Measurements from ENCODE around the gene NEMP1. TPM values are rescaled to one million over a fixed set of nuclear protein-coding genes. Genes with fewer than 3 reads are reported as not detected.
A peak's percentile ranks its signal among the peaks of the same experiment; 100 is the strongest.

The NEMP1 gene
- total and polyA plus RNA-seq, 2 of the 13 experiments (the other 11 are each of a cell fraction or from before 2014, with no cell fraction given) = 11.4 to 12.9 TPM

DNA sequence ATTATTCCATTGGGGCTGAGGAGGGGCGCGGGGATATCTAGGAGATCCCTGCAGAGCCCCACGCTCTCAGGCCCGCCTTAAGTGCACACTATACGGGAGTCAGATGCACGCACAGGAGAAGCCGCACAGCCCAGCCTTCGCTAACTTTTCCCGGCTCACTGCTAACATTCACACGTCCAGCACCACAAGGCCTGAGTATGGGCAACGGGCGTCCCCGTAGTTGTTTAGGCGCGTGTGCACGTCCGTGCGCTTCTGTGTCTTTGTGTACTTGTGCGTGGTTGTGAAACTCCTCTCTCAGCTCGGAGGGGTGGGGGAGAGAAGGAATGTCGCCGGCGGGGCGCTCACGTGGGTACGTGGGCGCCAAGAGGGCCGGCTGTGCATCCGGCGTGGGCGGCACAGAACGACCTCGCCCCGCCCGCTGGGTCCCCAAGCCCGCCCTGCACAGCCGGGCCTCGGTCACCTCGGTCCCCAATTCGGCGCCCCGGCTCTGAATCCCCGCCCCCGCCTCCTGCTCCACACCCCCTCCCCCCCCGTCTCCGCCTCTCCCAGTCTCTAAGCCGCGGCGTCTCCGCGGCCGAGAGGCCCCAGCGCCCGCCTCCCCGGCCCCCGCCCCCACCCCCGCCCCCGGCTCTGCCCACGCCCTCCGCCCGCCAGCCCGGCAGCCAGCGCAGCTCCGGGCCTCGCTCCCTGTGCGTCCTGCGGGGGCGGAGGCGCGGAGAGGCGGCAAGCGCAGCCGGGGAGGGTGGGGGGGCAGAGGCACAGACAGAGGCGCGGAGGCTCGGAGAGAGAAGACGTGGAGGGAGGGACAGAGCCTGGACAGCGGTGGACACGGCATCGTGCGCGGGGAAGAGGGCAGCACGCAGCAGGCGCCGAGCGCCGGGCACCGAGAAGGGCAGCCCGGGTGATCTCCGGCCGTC lies 10.0 kb upstream of the NEMP1 start, which contains the start of gene NAB2 (continued):
- TF ChIP-seq GATA4 (IDR thresholded peaks at IDR 0.05; ENCODE audit: borderline replicate concordance, low read depth) = 0 out of 2 replicates have a peak, but pooled peaks have one; percentile 35
- peak; percentile 36; the same call in 1 of the 2 replicates for TF ChIP-seq REL (CRISPR knock-in tag; conservative IDR thresholded peaks at IDR 0.05)
- TF ChIP-seq ZNF350 (CRISPR knock-in tag; IDR thresholded peaks at IDR 0.05; ENCODE audit: borderline replicate concordance, low read depth) = peak; percentile 22; the same call in 1 of the 2 replicates
- TF ChIP-seq, protein P1, sequence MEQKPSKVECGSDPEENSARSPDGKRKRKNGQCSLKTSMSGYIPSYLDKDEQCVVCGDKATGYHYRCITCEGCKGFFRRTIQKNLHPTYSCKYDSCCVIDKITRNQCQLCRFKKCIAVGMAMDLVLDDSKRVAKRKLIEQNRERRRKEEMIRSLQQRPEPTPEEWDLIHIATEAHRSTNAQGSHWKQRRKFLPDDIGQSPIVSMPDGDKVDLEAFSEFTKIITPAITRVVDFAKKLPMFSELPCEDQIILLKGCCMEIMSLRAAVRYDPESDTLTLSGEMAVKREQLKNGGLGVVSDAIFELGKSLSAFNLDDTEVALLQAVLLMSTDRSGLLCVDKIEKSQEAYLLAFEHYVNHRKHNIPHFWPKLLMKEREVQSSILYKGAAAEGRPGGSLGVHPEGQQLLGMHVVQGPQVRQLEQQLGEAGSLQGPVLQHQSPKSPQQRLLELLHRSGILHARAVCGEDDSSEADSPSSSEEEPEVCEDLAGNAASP (CRISPR knock-in tag; IDR thresholded peaks at IDR 0.05; ENCODE audit: borderline replicate concordance) = peak; percentile 40
- TF ChIP-seq NFRKB (IDR thresholded peaks at IDR 0.05) = no peak
- 0 out of 2 replicates have a peak, but pooled peaks have one; percentile 19 for TF ChIP-seq ZKSCAN1 (IDR thresholded peaks at IDR 0.05; ENCODE audit: low read length)
- TF ChIP-seq, protein P2, sequence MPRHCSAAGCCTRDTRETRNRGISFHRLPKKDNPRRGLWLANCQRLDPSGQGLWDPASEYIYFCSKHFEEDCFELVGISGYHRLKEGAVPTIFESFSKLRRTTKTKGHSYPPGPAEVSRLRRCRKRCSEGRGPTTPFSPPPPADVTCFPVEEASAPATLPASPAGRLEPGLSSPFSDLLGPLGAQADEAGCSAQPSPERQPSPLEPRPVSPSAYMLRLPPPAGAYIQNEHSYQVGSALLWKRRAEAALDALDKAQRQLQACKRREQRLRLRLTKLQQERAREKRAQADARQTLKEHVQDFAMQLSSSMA (CRISPR knock-in tag; IDR thresholded peaks at IDR 0.05) = no peak
- TF ChIP-seq, protein P3, sequence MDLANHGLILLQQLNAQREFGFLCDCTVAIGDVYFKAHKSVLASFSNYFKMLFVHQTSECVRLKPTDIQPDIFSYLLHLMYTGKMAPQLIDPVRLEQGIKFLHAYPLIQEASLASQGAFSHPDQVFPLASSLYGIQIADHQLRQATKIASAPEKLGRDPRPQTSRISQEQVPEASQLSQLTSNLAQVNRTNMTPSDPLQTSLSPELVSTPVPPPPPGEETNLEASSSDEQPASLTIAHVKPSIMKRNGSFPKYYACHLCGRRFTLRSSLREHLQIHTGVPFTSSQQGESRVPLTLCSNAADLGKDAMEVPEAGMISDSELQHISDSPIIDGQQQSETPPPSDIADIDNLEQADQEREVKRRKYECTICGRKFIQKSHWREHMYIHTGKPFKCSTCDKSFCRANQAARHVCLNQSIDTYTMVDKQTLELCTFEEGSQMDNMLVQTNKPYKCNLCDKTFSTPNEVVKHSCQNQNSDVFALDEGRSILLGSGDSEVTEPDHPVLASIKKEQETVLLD (CRISPR knock-in tag; IDR thresholded peaks at IDR 0.05; ENCODE audit: low read depth) = no peak; the same call in 1 of the 2 replicates
- no peak; the same call in 1 of the 2 replicates for TF ChIP-seq MEIS2 (CRISPR knock-in tag; IDR thresholded peaks at IDR 0.05)
- peak; percentile 50 for TF ChIP-seq HNRNPLL (IDR thresholded peaks at IDR 0.05; ENCODE audit: low read depth, low read length, poor library complexity, severe bottlenecking)
- no peak for TF ChIP-seq NR3C1 (CRISPR knock-in tag; IDR thresholded peaks at IDR 0.05)
- TF ChIP-seq FOXC1 (CRISPR knock-in tag; IDR thresholded peaks at IDR 0.05; ENCODE audit: borderline replicate concordance) = 0 out of 2 replicates have a peak, but pooled peaks have one; percentile 37
- TF ChIP-seq, protein P4, sequence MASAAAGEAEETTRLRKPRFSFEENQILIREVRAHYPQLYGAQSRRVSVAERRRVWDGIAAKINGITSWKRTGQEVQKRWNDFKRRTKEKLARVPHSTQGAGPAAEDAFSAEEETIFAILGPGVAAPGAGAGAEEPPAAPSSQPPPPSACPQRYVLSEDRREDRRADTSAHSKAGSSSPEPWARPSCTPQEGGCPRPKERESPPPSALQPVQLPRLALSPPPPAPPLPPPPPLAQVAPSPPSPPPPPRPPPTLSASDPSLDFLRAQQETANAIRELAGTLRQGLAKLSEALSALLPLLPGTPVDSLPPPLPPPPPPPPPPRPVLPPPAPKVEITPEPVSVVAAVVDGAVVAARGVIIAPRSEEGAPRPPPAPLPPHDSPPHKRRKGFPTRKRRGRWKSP (CRISPR knock-in tag; IDR thresholded peaks at IDR 0.05) = no peak; the same call in 1 of the 2 replicates
- TF ChIP-seq ZNF501 (CRISPR knock-in tag; IDR thresholded peaks at IDR 0.05) = peak; percentile 60; the same call in 1 of the 2 replicates
- TF ChIP-seq, protein P5, sequence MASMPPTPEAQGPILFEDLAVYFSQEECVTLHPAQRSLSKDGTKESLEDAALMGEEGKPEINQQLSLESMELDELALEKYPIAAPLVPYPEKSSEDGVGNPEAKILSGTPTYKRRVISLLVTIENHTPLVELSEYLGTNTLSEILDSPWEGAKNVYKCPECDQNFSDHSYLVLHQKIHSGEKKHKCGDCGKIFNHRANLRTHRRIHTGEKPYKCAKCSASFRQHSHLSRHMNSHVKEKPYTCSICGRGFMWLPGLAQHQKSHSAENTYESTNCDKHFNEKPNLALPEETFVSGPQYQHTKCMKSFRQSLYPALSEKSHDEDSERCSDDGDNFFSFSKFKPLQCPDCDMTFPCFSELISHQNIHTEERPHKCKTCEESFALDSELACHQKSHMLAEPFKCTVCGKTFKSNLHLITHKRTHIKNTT (CRISPR knock-in tag; IDR thresholded peaks at IDR 0.05) = no peak
- peak; percentile 9; the same call in 1 of the 2 replicates for TF ChIP-seq ONECUT2 (CRISPR knock-in tag; IDR thresholded peaks at IDR 0.05)
- TF ChIP-seq, protein P6, sequence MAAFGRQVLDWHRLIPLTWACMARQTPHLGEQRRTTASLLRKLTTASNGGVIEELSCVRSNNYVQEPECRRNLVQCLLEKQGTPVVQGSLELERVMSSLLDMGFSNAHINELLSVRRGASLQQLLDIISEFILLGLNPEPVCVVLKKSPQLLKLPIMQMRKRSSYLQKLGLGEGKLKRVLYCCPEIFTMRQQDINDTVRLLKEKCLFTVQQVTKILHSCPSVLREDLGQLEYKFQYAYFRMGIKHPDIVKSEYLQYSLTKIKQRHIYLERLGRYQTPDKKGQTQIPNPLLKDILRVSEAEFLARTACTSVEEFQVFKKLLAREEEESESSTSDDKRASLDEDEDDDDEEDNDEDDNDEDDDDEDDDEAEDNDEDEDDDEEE (CRISPR knock-in tag; IDR thresholded peaks at IDR 0.05) = no peak
- no peak for TF ChIP-seq ZNF333 (CRISPR knock-in tag; IDR thresholded peaks at IDR 0.05; ENCODE audit: borderline replicate concordance)
- no peak for TF ChIP-seq KMT2A (CRISPR knock-in tag; IDR thresholded peaks at IDR 0.05)
- TF ChIP-seq MED13 (CRISPR knock-in tag; IDR thresholded peaks at IDR 0.05) = peak; percentile 73
- TF ChIP-seq MIER2 (CRISPR knock-in tag; IDR thresholded peaks at IDR 0.05) = 0 out of 2 replicates have a peak, but pooled peaks have one; percentile 53
- no peak for TF ChIP-seq NPAS2 (CRISPR knock-in tag; IDR thresholded peaks at IDR 0.05; ENCODE audit: borderline replicate concordance)

Measured in HepG2 (cell line).